ENCODE data around the gene ZBTB7C. TPM values are rescaled to one million over a fixed set of nuclear protein-coding genes. Genes with fewer than 3 reads are reported as not detected.

Gene ZBTB7C
- total RNA-seq, 1 donor from 2014 or later: under 0.01 TPM

DNA sequence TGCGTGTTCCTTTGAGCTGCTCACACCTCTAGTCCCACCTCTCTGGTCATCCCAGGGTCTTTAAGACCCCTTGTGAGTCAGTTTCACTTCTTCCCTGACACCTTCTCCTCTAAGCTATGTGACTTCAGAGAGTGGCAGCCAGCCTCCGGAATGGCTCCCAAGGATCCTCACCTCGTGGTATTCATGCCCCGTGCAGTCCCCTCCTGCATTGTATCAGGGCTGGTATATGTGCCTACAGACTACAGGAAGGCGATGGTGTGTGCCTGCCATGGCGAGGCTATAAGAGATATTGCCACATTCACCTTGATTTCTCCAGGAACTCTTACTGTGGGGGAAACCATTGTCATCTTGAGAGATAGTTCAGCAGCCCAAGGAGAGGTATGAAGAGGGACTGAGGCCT is 350.7 kb downstream of the ZBTB7C start:
- FAIRE-seq (no peak), DNase-seq (ENCODE audit: low read depth) (no peak)
- TF ChIP-seq, protein P1, sequence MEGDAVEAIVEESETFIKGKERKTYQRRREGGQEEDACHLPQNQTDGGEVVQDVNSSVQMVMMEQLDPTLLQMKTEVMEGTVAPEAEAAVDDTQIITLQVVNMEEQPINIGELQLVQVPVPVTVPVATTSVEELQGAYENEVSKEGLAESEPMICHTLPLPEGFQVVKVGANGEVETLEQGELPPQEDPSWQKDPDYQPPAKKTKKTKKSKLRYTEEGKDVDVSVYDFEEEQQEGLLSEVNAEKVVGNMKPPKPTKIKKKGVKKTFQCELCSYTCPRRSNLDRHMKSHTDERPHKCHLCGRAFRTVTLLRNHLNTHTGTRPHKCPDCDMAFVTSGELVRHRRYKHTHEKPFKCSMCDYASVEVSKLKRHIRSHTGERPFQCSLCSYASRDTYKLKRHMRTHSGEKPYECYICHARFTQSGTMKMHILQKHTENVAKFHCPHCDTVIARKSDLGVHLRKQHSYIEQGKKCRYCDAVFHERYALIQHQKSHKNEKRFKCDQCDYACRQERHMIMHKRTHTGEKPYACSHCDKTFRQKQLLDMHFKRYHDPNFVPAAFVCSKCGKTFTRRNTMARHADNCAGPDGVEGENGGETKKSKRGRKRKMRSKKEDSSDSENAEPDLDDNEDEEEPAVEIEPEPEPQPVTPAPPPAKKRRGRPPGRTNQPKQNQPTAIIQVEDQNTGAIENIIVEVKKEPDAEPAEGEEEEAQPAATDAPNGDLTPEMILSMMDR (IDR thresholded peaks at IDR 0.05; ENCODE audit: insufficient read depth, low read length, severe bottlenecking): no peak
- Histone ChIP-seq H3K36me3 (ENCODE audit: control insufficient read depth, insufficient read depth, low read length) (no peaks in the 10 kb centered on the region), H3K4me3 (ENCODE audit: low read depth, low read length) (no peak overlapping the region), H3K27me3 (ENCODE audit: control insufficient read depth, insufficient read depth, low read length) (peaks cover 2% of the 10 kb centered on the region)

DNA sequence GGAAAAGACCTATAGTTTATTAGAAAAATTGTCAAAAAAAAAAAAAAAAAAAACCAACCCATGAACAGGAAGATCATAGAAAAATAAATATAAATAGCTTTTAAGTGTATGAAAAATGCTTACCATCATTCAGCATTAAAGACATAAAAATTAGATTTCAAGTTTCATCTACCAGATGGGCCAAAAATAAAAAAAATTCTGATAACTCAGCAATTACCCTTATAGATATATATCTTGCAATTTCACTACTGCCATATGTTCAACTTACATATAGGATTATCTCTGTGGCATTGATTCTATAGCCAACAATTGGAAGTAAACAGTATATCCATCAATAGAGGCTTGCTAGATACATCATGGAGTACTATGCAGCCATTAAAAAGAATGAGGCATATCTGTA is 352.2 kb downstream of the ZBTB7C start:
- H3K27me3 ChIP-seq (ENCODE audit: control insufficient read depth, insufficient read depth, low read length): peaks cover 2% of the 10 kb centered on the region
- no peak overlapping the region for H3K4me3 ChIP-seq (ENCODE audit: low read depth, low read length)
- DNase-seq (ENCODE audit: low read depth): no peak
- TF ChIP-seq, protein P1 (IDR thresholded peaks at IDR 0.05; ENCODE audit: insufficient read depth, low read length, severe bottlenecking): no peak
- no peak for FAIRE-seq
- H3K36me3 ChIP-seq (ENCODE audit: control insufficient read depth, insufficient read depth, low read length): no peaks in the 10 kb centered on the region

DNA sequence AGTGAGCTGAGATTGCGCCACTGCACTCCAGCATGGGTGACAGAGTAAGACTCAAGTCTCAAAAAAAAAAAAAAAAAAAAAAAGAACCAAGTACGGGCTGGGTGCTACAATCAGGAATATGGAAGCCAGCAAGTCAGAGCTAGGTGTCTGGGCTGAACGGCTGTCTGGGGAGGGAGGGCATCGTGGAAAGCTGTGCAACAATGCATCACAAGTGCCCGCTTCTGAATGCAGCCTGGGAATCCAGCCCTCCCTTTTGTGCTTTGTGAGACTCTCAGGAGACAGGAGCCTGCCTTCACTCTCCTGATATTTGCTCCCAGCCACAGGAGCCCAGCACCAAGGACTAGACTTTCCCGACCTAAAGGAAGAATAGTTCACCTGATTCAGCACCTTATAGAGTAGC is 353.8 kb downstream of the ZBTB7C start:
- no peaks in the 10 kb centered on the region for H3K36me3 ChIP-seq (ENCODE audit: control insufficient read depth, insufficient read depth, low read length)
- FAIRE-seq: no peak
- no peak for DNase-seq (ENCODE audit: low read depth)
- no peak overlapping the region for H3K4me3 ChIP-seq (ENCODE audit: low read depth, low read length)
- peaks cover 2% of the 10 kb centered on the region for H3K27me3 ChIP-seq (ENCODE audit: control insufficient read depth, insufficient read depth, low read length)
- TF ChIP-seq, protein P1 (IDR thresholded peaks at IDR 0.05; ENCODE audit: insufficient read depth, low read length, severe bottlenecking): no peak

DNA sequence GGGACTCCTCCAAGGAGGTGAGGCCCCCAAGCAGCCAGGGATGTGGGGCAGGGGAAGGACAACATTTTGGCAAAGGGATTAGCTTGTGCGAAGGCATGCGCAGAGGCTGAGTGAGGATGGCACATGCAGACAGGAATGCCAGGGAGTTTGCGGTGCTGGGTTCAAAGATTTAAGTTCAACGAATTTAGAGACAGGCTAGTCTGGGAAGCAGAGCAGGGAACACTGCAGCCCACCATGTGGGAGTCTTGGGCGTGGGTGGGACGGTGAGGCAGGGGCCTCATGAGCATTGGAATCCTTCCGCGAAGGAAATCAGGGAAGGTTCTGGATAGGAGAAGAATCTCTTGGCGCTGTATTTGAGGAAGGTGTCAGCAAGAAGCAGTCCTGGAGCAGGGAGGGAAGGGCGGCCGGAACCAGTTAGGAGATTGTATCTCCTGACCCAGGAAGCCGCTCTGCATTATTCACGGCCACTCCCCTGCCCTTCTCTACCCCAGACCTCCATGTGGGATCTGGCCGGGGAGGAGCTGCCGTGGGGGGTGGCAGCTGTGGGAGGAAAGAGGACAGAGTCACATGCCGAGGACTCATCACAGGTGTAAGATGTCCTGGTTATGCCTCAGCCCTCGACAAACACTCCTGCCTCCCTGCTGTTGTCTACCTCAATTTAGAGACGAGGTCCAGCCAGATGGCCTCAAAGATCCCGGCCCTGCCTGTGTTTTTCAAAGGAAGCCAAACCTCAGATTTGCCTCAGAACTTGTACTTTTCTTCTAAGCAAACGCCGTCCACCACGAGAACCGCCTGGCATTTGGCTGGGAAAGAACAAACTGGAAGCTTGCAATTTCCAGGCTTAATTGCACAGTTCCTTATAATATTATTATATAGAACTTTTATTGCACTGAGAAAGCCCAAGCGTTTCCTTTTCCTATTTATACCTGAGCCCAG is 355.0 kb downstream of the ZBTB7C start:
- TF ChIP-seq, protein P1 (IDR thresholded peaks at IDR 0.05; ENCODE audit: insufficient read depth, low read length, severe bottlenecking): no peak
- Histone ChIP-seq H3K27me3 (ENCODE audit: control insufficient read depth, insufficient read depth, low read length) (peaks cover 2% of the 10 kb centered on the region), H3K36me3 (ENCODE audit: control insufficient read depth, insufficient read depth, low read length) (no peaks in the 10 kb centered on the region), H3K4me3 (ENCODE audit: low read depth, low read length) (no peak overlapping the region)
- DNase-seq (ENCODE audit: low read depth) (no peak), FAIRE-seq (no peak)

DNA sequence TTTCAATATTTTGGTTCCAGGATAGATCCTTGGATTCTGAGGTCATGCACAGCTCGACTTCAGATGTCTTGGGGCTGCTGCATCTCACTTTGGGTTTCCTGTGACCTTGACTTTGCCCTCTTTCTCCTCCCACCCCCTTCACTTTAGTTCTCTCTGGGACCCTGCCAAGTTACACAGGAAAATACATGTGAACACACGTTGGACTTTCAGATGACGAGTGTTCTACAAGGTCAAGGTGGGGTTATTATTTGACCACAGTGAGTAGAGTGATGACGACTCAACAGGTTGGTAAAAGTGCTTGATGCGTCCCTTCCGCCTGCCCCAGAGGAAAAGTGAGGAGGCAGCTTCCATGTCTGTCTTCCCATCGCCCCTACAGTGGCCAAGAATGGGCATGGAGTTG is 356.3 kb downstream of the ZBTB7C start:
- Histone ChIP-seq H3K36me3 (ENCODE audit: control insufficient read depth, insufficient read depth, low read length) (no peaks in the 10 kb centered on the region), H3K4me3 (ENCODE audit: low read depth, low read length) (no peak overlapping the region), H3K27me3 (ENCODE audit: control insufficient read depth, insufficient read depth, low read length) (peaks cover 2% of the 10 kb centered on the region)
- DNase-seq (ENCODE audit: low read depth) (no peak), FAIRE-seq (no peak)
- TF ChIP-seq, protein P1 (IDR thresholded peaks at IDR 0.05; ENCODE audit: insufficient read depth, low read length, severe bottlenecking): no peak

All from bronchial epithelial cell (primary cell).